Aorta (tissue), 5 donors: Measurements from ENCODE around the gene UGT1A6. TPM values are rescaled to one million over a fixed set of nuclear protein-coding genes. Genes with fewer than 3 reads are reported as not detected.
"Not testable (repeated sequence)": the region's sequence is repeated elsewhere in the genome, so short reads cannot be mapped to it uniquely, and the experiment has no call there.

Source experiments
- ATAC-seq: fragments of 200-7000 bp; cut with Tn5 transposase; one replicate; pipeline ENCODE4 v1.9.1; 2022; ENCODE audit warnings: moderate library complexity; ENCODE audit not compliant: low FRiP score
- DNase-seq, 2 donors: peaks; one replicate each; pipeline ENCODE4 v3.0.0-alpha.2; 2020
- H3K27ac ChIP-seq, 2 donors: one replicate each; pipeline ENCODE4 v1.5.1; 2013; ENCODE audit warnings: low read length in 2 of 2, mild to moderate bottlenecking in 2 of 2, moderate library complexity in 2 of 2, control low read depth in 1 of 2, inconsistent platforms in 1 of 2, low read depth in 1 of 2
- H3K27me3 ChIP-seq, 2 donors: one replicate each; pipeline ENCODE4 v1.6.1; 2013; ENCODE audit warnings: control low read depth in 1 of 2, low read length in 1 of 2, mild to moderate bottlenecking in 1 of 2, moderate library complexity in 1 of 2; ENCODE audit not compliant: insufficient read depth in 2 of 2, control insufficient read depth in 1 of 2
- H3K36me3 ChIP-seq, 2 donors: one replicate each; pipeline ENCODE4 v1.6.1; 2013; ENCODE audit warnings: control low read depth in 1 of 2, low read length in 1 of 2, mild to moderate bottlenecking in 1 of 2; ENCODE audit not compliant: insufficient read depth in 2 of 2, control insufficient read depth in 1 of 2
- H3K4me1 ChIP-seq, 2 donors: one replicate each; pipeline ENCODE4 v1.6.1; 2013; ENCODE audit warnings: low read length in 2 of 2, control low read depth in 1 of 2, mild to moderate bottlenecking in 1 of 2, moderate library complexity in 1 of 2; ENCODE audit not compliant: insufficient read depth in 2 of 2, control insufficient read depth in 1 of 2
- H3K4me3 ChIP-seq, 2 donors: one replicate each; pipeline ENCODE4 v1.5.1; 2013; ENCODE audit warnings: low read length in 2 of 2, control low read depth in 1 of 2, mild to moderate bottlenecking in 1 of 2
- H3K9me3 ChIP-seq: one replicate; pipeline ENCODE4 v1.6.1; 2013; ENCODE audit warnings: mild to moderate bottlenecking, low read length; ENCODE audit not compliant: control insufficient read depth
- WGBS, 2 donors: extraction: QIAGEN DNeasy Blood & Tissue Kit; methylation state at CpG; one replicate each; pipeline ENCODE4 v1.1.7; 2013; 5-methylcytosine and 5-hydroxymethylcytosine counted together
- intact Hi-C, 2 donors: fragments of 100-400 bp; cut with DNase I; formaldehyde crosslinking; loops; one replicate each; pipeline versions ENCODE4 v1.14.2 to v1.15.0; 2022
- polyA plus RNA-seq, 2 donors: library from polyadenylated mRNA; stranded (reverse); fragments of 200-250 nt; gene quantifications; one replicate each; pipeline ENCODE4 v1.2.3, GENCODE V29; 2013
- total RNA-seq, 2 donors: library from RNA; stranded (reverse); fragmentation: NEBNext Ultra II Directional; extraction: Animal tissue kit (Norgen Biotek cat#: 25700); gene quantifications; one replicate each; pipeline ENCODE4 v1.2.1, GENCODE V29; 2021
- donor health status: healthy with polysubstance abuse.
- donor health status: Bipolar disorder and iron deficiency.
- donor health status: DM: no; HTN: no; CAD: no.
- donor health status: DM: no; HTN: no; CAD: no.
- donor health status: DM: yes; HTN: yes; CAD: no.

UGT1A6 gene
- total and polyA plus RNA-seq, 4 donors, result 0.33 TPM; not detected in 3

DNA sequence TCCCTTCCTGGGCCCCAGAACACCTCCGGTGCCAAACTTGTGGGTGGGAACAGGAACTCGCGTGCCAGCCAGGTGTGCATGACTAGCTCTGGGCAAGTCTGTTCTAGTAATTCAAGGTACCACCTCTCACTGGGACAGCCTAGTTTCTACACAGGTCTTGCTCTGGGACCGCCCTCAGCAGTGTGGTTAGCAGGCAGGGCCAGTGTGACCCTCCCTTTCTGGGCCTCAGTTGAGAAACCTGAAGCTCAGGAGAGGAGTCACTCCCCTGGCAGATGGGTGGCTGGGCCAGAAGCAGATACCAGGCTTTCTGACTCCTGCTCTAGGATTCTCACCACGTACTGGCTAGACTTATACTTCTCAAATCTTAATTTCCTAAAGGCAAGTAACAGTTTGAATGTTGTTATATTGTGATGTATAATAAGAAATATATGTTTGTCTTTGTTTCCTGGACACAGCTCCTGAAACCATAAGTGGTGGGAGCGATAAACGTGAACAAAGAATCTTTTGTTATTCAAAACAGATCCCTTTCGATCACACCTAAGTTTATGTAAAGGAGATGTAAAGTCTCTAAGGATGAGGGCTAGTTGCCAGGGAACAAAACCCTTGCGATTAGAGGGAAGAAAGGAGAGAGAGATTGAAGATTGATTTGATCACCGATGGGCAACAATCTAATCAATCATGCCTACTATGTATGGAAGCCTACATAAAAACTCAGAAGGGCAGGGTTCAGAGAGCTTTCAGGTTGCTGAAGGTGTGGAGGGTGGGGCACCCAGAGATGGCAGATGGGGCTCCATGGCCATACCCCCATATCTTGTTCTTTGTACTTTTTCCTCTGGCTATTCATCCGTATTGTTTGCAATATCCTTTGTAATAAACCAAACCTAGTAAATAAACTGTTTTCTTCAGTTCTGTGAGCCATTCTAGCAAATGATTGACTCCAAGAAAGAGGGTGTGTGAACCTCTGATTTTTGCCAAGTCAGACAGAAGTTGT lies 952 bp upstream of the UGT1A6 start:
- WGBS, 2 donors, result 86% methylated on average over 11 of the region's 11 CpGs
- no peaks in the 10 kb centered on the region for H3K4me1 ChIP-seq
- H3K4me3 ChIP-seq, result no peak overlapping the region
- intact Hi-C loops, result no loop called here
- no peaks in the 10 kb centered on the region for H3K36me3 ChIP-seq
- no peak for ATAC-seq
- H3K27ac ChIP-seq, result no peak overlapping the region
- H3K27me3 ChIP-seq, result no peaks in the 10 kb centered on the region
- no peak for DNase-seq
- no peaks in the 10 kb centered on the region for H3K9me3 ChIP-seq

DNA sequence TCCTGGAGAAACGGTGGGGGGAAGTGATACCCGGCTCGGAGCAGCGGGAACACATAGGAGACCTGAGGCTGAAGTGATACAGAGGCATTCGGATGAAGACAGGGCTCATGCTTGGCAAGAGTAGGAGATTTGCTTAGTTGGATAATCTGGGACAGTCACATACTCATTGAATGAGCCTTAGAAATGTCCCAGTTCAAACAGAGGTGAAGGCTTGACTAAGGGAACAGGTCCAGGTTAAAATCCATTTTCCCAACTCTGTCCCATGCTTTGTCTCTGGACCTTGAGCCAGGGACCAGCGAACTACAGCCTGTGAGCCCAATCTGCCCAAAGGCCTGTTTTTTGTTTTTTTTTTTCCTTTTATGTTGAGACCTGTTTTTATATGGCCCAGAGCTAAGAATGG lies 1.3 kb downstream of the UGT1A6 start:
- no peaks in the 10 kb centered on the region for H3K27me3 ChIP-seq
- no peak for ATAC-seq
- no peaks in the 10 kb centered on the region for H3K9me3 ChIP-seq
- no peaks in the 10 kb centered on the region for H3K36me3 ChIP-seq
- DNase-seq, result no peak
- H3K27ac ChIP-seq, result no peak overlapping the region
- intact Hi-C loops, result no loop called here
- no peaks in the 10 kb centered on the region for H3K4me1 ChIP-seq
- H3K4me3 ChIP-seq, result no peak overlapping the region
- WGBS, 2 donors, result 70 to 78% methylated on average over 6 of the region's 6 CpGs

DNA sequence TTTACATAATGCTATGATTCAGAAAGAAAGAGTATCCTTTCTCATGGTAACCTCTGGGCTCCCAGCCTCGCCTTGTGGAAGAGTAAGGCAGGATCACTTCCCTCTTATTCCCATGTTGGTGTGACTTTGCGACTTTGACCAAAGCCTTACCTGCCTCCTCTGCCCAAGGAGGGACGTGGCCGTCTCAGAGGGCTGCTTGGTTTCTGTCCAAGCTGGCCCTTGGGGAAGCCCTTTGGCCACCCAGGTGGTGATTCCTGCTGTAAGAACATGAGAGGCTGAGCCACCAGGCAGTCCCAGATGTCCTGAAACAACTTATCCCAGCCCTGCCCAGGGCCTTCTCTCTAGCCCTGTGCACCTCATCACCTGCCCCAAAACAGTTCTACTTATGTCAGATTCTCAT lies 6.0 kb downstream of the UGT1A6 start:
- no peak overlapping the region for H3K27ac ChIP-seq
- intact Hi-C loops, result no loop called here
- no peak for ATAC-seq
- peaks cover 1% of the 10 kb centered on the region for H3K9me3 ChIP-seq
- 81% methylated on average over 4 of the region's 4 CpGs for WGBS, 2 donors
- H3K27me3 ChIP-seq, result no peaks in the 10 kb centered on the region
- H3K4me3 ChIP-seq, result no peak overlapping the region
- no peaks in the 10 kb centered on the region for H3K36me3 ChIP-seq
- DNase-seq, result no peak
- no peaks in the 10 kb centered on the region for H3K4me1 ChIP-seq

DNA sequence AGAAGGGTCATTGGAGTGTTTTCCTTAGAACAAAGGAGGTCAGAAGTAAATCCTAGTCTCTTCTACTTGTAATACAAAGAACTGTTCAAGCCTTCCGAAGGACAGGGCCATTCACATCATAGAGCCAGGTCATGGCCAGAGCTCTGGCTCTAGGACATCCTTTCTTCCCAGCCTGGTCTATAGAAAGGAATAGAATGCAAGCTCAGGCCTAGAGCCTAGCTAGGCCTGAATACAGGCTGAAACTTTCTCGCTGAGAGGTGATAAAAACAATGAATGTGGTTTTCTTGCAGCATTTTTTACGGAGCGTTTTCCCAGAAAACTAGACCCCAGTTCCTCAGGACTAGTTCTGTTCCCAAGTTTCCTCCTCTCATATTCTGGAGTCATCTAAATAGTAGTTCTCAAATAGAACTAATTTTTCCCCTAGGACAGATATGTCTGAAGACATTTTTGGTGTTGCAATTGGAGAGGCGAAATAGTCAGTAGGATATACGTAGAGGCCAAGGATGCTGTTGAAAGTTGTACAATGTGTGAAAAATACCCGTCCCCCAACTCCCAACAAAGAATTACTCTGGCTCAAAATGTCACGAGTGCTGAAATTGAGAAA lies 6.8 kb downstream of the UGT1A6 start:
- Histone ChIP-seq H3K4me1 (no peaks in the 10 kb centered on the region), H3K27ac (no peak overlapping the region), H3K36me3 (no peaks in the 10 kb centered on the region), H3K4me3 (no peak overlapping the region), H3K27me3 (no peaks in the 10 kb centered on the region), H3K9me3 (peaks cover 1% of the 10 kb centered on the region)
- 92% methylated on average over 8 of the region's 8 CpGs for WGBS, 2 donors
- ATAC-seq (peak; percentile 59), DNase-seq (no peak)
- intact Hi-C loops, result loop anchor here in 1 of 2 donors (10.0 kb wide), 1 partner anchor 215 kb away; no protein-coding TSS in a partner anchor

DNA sequence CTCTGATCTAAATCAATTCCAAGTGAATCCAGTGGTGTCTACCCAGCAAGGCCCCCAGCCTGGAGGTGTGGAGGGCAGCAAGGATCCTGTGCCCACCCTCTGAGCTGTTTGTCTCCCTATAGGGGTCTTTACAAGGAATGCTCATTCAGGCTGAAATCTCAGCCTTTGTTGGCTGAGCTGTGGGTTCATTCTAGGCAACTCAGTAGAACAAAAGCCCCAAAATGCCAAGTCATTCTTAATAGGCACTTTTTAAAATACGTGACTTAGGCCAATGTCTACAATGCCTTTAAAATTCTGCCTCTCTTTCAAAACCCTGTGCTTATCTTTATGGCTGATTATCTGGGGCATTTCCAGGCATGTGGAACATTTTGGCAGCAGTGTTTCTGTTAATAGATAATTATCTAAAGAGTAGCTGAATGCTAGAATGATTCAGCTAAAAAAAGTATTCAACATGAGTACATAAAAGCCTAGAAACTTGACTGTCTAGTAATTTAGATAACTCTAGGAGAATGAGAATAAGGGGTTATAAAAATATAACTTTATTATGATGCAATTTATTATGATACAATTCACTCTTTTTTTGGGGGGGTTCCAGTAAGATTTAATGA lies 7.4 kb downstream of the UGT1A6 start:
- Histone ChIP-seq H3K36me3 (no peaks in the 10 kb centered on the region), H3K27ac (no peak overlapping the region), H3K4me3 (no peak overlapping the region), H3K4me1 (no peaks in the 10 kb centered on the region), H3K9me3 (peaks cover 1% of the 10 kb centered on the region), H3K27me3 (no peaks in the 10 kb centered on the region)
- intact Hi-C loops, result loop anchor here in 1 of 2 donors (10.0 kb wide), 1 partner anchor 215 kb away; no protein-coding TSS in a partner anchor
- no peak for DNase-seq
- peak; percentile 38 for ATAC-seq
- 0 to 3% methylated on average over 1 of the region's 1 CpG for WGBS, 2 donors

DNA sequence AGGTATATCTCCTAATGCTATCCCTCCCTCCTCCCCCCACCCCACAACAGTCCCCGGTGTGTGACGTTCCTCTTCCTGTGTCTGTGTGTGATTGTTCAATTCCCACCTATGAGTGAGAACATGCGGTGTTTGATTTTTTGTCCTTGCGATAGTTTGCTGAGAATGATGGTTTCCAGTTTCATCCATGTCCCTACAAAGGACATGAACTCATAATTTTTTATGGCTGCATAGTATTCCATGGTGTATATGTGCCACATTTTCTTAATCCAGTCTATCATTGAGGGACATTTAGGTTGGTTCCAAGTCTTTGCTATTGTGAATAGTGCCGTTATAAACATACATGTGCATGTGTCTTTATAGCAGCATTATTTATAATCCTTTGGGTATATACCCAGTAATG lies 8.2 kb downstream of the UGT1A6 start:
- intact Hi-C loops, result loop anchor here in 1 of 2 donors (10.0 kb wide), 1 partner anchor 216 kb away; no protein-coding TSS in a partner anchor
- H3K27ac ChIP-seq, DNase-seq, H3K36me3 ChIP-seq, H3K27me3 ChIP-seq, H3K4me1 ChIP-seq, H3K4me3 ChIP-seq, H3K9me3 ChIP-seq, ATAC-seq: not testable (repeated sequence)
- 91 to 95% methylated on average over 5 of the region's 5 CpGs for WGBS, 2 donors

DNA sequence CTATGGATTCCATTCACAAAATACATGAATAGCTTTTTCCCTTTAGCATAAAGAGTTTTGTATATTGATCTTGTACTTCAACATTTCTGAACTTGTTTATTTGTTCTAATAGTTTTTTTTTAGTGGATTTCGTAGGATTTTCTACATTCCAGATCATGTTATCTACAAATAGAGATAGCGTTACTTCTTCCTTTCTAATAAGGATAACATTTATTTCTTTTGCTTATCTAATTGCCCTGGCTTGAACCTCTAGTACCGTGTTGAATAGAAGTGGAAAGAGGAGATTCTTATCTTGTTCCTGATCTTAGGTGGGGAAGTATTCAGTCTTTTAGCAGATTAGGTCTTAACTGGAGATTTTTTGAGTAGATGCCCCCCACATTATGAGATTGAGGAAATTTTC lies 9.5 kb downstream of the UGT1A6 start:
- 47 to 49% methylated on average over 3 of the region's 3 CpGs for WGBS, 2 donors
- ATAC-seq (no peak), DNase-seq (no peak)
- H3K4me3 ChIP-seq, result no peak overlapping the region
- H3K4me1 ChIP-seq, result no peaks in the 10 kb centered on the region
- no peaks in the 10 kb centered on the region for H3K27me3 ChIP-seq
- H3K9me3 ChIP-seq, result peaks cover 1% of the 10 kb centered on the region
- H3K36me3 ChIP-seq, result no peaks in the 10 kb centered on the region
- intact Hi-C loops, result loop anchor here in 1 of 2 donors (10.0 kb wide), 1 partner anchor 217 kb away; no protein-coding TSS in a partner anchor
- no peak overlapping the region for H3K27ac ChIP-seq

DNA sequence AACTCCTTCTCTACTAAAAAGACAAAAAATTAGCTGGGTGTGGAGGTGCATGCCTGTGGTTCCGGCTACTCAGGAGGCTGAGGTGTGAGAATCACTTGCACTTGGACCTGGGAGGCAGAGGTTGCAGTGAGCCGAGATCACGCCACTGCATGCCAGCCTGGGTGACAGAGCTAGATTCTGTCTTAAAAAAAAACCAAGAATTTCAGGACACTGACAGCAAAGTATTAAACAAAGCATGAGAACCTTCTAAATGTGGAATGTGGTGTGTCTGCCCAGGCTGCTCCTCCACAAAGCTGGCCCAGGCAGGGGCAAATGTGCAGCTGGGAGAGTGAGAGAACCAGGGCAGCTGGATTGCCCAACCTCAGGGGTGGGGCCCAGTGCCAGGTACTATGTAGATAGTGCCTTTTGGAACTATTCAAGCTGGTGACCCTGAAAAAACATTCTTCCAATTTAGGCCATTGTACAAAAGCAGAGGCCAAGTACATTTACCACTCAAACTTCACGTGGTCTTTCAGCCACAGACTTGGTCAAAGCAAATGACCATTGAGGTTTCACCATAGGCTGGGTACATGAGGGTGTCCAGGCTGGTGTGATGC lies 13.3 kb downstream of the UGT1A6 start:
- 39 to 47% methylated on average over 4 of the region's 4 CpGs for WGBS, 2 donors
- H3K9me3 ChIP-seq, result no peaks in the 10 kb centered on the region
- H3K36me3 ChIP-seq, result no peaks in the 10 kb centered on the region
- no peaks in the 10 kb centered on the region for H3K4me1 ChIP-seq
- intact Hi-C loops, result loop anchor here in 1 of 2 donors (10.0 kb wide), 1 partner anchor 221 kb away; no protein-coding TSS in a partner anchor
- ATAC-seq (no peak), DNase-seq (no peak)
- H3K27me3 ChIP-seq, result no peaks in the 10 kb centered on the region
- H3K4me3 ChIP-seq, result no peak overlapping the region
- H3K27ac ChIP-seq, result peak overlapping the region in 1 of 2 donors; percentile 34
